Inferior parietal cortex (tissue), 1 donor: Measurements from ENCODE around the gene ZSCAN10.

ENCODE experiments used
- DNase-seq: peaks from one replicate; pipeline ENCODE4 v3.0.0-alpha.2; 2016; ENCODE audit errors: extremely low spot score

Gene ZSCAN10

DNA sequence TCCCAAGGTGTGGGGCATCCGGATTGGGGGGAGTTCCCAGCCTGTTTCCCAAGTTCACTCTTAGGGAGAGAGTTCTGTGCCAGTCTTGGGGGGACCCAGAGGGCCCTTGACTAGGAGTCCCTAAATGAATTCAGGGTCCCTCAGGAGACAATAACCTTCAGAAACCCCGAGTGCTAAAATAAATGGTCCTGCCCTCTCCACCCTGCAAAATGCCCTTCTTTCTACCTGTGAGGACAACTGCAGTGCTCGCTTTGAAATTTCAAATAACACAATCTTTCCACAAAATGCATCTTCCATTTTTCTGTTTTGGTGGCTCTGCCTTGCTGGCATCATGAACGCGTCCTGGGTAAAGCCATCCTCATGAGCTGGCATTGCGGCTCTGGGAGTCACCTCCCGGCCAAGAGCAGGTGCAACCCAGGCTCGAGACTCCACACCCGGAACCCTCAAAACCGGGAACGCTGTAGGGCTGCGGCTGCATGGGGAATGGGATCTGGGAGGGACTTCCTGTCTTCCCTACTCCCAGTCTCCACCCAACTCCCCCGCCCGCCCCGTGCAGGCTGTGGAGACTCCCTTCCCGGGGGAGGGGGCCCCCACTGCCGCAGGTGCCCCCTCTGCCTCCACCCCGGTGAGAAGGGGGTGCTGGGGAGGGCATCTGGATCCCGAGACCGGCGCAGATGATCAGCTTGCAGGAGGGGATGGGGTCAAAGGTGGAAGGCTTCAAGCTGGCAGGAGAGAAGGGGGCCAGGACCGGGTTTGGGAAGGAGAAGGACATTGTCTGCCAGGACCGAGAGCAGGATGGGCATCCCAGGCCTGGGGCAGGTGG, 13.2 kb upstream of the ZSCAN10 start, which contains the start of gene ZNF205:
Gene ZNF205 (plus strand): TSS at position 529 of the 823 bp plus-strand sequence. CDS start 845 bp downstream, outside the sequence.
- DNase-seq: peak; percentile 80

DNA sequence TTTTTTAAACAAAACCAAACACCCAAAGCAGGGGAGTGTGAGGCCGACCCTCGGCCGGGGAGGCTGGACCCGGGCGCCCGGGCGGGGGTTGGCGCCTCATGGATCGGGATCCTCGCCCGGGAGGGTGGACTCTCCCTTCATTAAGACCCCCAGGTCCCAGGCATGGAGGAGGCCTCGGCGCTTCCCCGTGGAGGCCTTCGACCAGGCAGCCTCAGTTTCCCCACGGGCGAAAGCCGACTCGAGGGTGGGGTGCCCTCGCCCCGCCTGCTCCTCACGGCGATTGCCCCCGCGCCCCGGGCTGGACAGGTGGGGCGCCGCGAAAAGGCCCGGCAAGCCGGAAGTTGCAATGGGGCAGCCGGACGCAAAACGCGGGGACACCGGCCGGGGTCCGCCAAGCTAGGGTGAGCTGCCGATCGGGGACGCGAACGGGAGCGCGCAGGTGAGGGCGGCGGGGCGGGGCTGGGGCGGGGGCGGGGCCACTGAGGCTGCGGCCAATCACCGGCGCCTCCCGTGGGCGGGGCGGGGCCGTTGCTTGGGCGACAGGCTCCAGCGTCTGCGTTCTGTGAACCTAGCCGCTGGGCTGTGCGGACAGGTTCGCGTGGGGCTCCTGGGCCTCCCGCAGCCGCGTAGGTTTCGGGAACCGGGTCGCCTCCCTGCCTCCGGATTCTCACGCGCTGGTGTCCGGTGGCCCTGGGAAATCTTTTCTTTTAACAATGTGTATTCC, 7.3 kb upstream of the ZSCAN10 start:
- peak; percentile 76 for DNase-seq

DNA sequence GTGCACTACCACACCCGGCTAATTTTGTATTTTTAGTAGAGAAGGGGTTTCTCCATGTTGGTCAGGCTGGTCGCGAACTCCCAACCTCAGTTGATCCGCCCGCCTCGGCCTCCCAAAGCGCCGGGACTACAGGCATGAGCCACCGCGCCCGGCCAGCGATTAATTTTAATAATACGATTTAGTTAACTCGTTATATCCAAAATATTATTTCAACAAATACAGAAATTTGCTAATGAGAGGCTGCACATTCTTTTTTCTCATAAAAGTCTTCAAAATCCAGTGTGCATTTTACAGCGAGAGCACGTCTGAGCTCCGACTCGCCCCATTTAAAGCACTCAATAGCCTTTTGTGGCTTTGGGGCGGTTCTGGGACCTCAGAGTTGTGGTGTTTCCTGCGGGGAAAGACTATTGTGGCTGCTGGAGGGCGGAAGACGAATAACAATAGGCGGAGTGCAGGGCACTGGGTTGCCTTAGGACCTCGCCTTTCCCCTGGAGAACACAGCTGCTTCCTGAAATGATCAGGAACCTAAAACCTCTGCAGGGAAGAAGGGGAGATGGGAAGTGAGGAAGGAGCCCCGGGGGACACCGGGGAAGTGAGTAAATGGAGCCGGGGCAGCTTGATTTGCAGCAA, 2.9 kb upstream of the ZSCAN10 start:
- DNase-seq: no peak

DNA sequence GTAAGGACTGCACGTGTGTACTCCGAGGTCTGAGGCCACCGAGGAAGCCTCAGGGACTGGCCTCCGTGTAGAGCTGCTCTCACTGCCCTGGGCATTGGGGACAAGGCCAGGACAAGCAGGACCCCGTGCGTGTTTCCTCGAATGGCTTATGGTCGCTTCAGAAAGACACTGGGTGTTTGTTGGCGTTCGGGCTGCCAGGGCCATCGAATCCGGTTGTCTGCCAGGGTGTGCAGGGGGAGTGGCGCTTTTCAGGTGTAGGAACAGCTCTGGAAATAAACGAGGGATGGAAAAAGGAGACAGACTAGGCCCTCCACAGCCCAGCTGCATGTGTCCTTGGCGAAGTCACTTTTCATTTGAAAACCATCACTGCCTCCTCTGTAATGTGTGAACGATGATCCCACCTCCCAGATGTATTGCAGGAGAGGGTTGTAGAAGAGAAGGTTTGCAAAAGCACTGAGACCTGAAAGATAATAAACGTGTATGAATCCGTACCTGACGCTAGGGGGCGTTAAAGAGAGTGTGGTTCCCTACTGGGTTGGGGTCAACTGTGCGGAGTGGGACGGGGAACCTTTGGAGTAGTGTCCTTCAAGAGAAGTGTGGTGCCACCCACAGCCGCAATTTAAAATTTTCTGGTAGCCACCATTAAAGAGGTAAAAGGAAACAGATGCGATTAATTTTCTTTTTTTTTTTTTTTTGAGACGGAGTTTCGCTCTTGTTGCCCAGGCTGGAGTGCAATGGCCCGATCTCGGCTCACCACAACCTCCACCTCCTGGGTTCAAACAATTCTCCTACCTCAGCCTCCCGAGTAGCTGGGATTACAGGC, 2.1 kb upstream of the ZSCAN10 start:
- DNase-seq: peak; percentile 19

DNA sequence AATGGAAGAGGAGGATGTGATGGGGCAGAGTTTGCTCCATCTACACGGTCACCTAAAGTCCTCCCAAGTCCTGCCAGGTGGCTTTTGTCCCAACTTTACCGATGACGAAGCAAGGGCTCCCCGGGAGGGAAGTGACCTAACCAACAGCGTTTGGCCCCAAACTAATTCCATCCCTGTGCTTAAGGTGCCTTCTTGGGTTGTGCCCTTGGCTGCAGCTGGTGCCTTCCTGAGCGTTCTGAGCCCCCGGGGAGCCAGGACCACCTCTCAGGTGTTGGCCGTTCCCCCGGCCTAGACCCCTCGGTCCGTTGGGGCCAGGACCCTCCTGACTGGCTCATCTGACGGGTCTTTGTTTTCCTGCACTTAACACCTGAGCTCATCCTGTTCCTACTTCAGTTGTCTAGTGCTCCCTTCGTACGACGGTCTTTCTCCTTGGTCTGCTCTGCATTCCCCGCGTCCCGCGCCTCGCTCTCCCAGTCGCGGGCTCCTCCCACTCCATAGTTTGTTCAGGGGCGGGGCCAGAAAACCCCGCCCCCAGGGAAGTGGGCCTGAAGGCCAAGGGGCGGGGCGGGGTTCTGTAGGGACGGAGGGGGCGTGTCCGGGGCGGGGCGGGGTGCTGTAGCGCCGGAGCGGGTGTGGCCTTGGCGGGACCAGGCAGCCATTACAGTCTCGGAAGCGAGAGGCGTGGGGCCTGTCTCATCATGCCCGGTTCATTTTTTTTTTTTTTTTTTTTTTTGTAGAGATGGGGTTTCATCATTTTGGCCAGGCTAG, 822 bp upstream of the ZSCAN10 start:
- DNase-seq: peak; percentile 42

DNA sequence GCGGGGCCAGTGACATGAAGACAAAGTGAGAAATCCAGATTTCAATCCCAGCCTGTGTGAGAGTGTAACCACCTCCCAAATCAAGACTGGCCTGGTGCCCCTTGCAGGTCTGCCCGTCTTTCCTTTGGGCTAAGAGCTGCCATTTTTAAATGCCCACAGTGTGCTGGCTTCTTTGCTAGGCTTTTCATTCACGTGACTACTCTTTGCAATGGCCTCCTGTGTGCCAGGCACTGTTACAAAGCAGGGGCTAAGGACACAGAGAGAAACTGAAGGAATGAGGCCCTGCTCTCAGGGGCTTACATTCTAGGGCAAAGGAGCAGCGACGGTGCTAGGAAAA, 269 bp upstream of the ZSCAN10 start:
- no peak for DNase-seq

DNA sequence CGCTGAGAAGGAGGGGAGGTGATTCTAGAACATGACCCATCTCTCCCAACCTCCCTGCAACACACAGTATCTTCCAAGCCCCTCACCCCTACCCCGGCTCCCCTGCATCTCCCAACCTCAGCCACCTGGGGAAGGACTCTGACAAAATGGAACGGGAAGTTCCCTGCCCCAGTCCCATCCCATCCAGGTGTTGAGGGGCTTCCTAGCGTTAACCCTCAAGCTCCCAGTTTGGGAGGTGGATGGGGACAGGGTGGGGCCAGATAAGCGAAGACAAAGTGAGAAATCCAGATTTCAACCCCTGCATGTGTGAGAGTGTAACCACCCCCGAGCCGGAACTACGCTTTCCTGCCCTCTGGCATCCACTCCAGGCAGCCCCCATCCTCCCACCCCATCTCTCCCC, 1.8 kb downstream of the ZSCAN10 start:
- DNase-seq: no peak

DNA sequence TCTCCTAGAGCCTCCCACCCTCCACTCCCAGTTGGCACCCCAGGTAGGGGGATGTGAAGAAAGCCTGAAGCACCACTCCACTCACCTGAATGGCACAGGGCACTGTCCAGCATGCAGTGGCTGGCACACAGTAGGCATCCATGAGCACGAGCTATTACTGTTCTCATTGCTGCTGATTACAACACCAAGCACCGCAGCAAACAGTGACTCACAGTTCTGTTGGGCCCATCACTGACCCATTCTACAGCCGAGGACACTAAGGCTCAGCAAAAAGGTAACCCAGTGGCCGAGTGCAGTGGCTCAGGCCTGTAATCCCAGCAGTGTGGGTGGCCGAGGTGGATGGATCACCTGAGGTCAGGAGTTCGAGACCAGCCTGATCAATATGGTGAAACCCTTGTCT, 2.7 kb downstream of the ZSCAN10 start:
- DNase-seq: no peak

DNA sequence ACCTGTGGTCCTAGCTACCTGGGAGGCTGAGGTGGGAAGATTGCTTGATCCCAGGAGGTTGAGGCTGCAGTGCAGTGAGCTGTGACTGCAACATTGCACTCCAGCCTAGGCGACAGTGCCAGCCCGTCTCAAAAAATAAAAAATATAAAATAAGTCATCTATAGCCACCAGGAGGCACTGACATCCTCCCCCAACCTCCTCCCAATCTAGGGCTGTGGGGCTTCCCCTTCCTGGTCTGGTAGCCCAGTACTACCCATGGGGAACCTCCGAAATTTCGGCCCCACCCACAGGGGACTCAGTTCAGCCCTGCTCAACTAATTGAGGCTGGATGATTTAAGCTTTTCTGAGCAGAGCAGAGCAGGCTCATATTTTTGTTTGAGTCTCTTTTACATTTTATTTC, 3.2 kb downstream of the ZSCAN10 start:
- no peak for DNase-seq

DNA sequence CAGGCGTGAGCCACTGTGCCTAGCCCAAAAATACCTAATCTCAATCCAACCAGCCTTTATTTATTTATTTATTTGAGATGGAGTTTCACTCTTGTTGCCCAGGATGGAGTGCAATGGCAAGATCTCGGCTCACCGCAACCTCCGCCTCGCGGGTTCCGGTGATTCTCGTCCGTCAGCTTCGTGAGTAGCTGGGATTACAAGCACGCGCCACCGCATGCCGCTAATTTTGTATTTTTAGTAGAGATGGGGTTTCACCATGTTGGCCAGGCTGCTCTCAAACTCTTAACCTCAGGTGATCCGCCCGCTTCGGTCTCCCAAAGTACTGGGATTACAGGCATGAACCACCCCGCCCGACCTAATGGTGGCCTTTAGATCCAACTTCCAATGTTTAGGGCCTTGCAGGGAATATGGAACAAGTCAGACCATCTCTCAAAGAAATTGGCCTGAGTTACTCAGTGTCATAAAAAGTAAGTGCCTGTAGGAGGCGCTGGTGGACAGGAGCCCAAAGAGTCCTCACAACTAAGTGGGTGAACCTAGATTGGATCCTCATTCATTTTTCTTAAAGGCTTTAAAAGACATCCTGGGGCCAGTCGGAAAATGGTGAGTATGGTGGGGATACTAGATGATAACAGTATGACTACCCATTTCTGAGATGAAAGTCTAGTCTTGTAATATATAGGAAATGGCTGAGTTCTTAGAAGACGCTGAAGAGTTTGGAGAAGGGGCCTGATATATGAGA, 4.6 kb downstream of the ZSCAN10 start:
- peak; percentile 36 for DNase-seq

DNA sequence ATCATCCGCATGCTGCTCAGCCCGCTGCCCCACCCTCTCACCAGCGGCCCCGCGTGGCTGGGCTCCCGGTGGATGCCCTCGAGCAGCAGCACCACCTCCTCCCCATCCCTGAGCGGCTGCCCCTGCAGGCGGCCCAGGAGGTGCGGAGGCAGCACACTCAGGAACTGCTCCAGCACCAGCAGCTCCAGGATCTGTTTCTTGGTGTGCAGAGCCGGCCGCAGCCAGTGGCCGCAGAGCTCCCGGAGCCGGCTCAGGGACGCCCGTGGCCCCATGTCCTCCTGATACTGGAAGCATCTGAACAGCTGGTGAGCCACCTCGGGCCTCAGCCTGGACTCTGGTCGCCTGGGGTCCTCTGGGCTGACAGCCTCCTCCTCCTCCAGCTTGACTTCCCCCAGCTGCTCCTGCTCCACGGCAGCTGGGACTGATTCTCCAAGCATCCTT, 6.6 kb downstream of the ZSCAN10 start:
- DNase-seq: no peak

DNA sequence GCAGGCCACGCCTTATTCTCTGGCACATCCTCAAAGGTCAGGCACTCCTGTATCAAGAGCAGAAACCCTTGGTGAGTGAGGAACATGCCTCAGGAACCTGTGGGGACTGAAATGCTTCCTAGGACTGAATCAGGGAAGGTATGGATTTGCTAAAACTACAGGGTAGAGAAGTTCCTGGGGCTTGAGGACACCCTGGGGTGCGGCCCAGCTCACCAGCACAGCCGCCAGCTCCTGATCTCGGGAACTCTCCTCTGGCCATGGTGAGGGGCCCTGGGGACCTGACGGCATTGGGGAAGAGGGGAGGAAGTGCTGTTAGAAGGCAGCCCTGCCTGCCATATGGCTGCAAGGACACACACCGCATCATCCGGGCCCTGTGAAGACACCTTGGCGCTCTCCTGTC, 7.5 kb downstream of the ZSCAN10 start:
- DNase-seq: no peak

DNA sequence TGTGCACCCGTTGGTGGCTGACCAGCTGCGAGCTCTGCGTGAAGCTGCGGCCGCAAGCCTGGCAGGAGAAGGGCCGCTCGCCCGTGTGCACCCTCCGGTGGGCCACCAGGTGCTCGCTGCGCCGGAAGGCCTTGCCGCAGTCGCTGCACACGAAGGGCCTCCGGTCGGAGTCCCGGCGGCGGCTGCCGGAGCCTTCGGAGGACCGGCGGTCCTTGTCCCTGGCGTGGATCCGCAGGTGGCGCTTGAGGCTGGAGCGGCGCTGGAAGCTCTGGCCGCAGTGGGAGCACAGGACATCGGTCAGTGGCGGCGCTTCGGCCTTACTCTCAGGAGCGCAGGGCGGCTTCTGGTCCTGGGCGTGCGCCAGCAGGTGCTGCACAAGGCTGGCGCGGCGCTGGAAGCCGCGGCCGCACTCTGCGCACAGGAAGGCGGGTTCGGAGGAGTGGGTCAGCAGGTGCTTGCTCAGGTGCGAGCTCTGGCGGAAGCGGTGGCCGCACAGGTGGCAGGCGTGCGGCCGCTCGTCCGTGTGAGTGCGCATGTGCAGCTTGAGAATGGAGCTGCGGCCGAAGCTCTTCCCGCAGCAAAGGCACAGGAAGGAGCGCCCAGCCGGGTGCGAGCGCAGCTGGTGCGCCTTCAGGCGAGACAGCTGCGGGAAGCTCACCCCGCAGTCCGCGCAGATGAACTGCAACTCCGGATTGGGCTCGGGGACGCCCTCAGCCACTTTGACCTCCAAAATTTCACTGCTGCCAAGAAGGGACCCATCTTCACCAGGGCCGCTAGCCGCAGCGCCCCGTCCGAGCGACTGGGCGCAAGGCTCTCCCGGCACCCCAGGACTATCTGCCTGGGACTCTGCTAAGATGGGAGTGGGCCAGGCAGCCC, 9.1 kb downstream of the ZSCAN10 start:
- DNase-seq: no peak

DNA sequence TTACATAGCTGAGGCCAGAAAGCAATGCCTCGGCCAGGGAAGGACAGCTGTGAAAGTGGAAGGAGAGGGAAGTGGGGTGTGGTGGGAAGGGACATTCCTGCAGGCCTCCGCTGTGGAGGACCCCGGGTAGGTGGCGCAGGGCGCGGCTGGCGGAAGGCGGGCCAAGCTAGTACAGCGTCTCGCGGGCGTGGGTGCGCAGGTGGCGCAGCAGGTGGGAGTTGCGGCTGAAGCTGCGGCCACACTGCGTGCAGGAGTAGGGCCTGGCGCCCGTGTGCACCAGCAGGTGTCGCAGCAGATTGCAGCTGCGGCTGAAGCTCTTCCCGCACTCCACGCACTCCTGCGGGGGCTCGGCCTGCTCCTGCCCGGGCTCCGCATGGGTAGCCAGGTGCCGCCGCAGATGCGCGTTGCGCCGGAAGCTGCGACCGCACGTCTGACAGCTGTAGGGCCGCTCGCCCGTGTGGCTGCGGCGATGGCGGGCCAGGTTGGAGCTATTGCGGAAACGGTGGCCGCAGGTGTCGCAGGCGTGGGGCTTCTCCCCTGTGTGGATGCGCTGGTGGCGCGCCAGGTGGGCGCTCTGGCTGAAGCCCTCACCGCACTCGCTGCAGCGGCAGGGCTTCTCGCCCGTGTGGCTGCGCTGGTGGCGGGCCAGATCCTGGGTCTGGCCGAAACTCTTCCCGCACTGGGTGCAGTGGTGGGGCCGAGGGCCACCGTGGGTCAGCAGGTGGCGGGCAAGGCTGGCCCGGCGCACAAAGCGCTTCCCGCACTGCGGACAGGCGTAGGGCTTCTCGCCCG, 10.0 kb downstream of the ZSCAN10 start:
- no peak for DNase-seq

DNA sequence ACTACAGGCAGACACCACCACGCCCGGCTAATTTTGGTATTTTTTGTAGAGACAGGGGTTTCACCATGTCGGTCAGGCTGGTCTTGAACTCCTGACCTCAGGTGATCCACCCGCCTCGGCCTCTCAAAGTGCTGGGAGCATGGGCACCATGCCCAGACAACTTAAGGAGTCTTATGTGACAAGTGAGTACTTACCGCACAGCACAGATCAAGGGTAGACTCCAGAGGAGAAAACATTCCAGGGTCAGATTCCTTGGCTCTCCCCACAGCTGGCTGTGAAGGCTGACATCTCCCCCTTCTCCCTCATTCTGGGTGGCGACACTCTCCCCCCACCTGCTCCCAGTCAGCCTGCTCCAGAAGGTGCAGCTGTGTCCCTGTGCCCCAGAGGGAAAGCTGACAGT, 10.6 kb downstream of the ZSCAN10 start:
- no peak for DNase-seq

DNA sequence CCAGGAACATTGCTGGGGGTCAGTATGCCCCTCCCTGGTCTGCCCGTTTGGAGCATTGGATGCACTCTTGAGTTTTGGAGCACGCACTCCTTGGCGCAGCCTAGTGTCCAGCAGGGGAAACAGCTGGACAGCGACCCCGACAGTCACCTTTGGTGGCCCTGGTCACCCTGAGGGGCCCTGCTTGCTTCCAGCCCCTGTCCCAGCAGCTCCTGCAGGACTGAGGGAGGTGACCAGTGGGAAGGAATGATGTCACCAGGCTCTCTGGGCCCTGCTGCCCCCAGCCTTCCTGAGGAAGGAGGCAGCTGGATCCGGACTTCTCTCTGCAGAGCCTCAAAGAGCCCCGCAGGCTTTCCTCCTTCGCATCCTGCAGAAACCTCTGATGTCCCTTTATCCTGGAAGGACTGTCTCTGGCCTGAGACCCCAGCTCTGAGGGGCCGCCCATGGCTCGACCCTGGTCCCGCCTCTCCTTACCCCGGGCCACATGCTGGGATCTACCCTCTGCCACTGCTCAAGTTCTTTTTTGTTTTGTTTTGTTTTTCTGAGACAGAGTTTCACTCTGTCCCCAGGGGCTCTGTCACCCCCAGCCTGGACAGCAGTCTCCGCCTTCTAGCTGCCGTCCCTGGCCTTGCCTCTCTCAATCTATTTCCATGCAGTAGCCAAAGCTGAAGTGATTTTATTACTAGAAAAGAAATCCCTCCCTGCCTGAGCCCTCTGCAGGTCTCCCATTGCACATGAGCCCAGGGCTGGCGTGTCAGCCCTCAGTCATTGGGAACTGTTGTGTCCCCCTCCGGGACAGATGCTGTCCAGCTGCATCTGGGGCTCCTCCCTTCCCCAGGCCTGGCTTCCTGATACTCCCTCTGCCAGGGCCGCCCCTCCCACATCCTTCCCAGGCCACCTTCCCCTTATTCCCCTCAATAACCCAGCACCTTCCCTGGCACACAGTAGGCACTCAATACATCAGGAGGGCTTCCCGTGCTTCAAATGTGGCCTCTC, 11.6 kb downstream of the ZSCAN10 start:
- DNase-seq: no peak

DNA sequence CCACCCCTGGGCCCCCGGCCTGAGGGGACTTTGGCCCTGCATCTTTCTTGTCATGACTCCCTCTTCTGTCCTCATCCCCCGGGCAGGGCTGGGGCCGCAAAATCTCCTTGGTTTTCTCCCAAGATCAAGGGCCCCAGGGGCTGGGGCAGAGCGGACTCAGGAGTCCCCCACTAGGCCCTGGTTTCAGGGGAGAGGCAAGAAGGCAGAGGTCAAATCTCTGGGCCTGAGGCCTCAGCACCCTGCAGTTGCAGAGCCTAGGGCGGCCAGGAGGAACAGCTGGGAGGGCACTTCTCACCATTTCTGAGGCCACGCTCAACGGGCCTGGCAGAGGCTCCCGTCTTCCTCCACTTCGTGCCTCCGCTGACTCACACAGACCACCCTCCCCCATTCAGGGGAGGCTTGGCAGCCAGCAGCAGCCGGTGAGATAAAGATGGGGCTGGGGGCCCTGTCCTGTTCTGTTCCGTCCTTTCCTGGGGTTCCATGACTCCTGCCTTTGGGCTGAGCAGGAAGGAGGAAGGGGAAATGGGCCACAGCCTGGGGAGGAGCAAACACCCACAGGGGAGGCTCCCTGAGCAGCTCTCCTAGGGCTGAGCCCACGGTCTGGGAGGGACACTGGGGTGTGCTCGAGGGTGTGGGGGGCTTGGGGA, 12.4 kb downstream of the ZSCAN10 start:
- no peak for DNase-seq
